Adrenal gland (tissue), 12 donors: ENCODE measurements around the gene PDE6B. TPM values are rescaled to one million over a fixed set of nuclear protein-coding genes. Genes with fewer than 3 reads are reported as not detected.

ENCODE experiments used
- DNase-seq, 7 donors: peaks; one replicate each; pipeline ENCODE4 v3.0.0-alpha.2; 2019 to 2020
- H3K27ac ChIP-seq, 5 donors: fragments of 200-600 bp; sonication (generic) in 4 of 5; 1 replicate in 3 of 5; 2 replicates in 2 of 5; pipeline versions ENCODE4 v1.5.1 to v1.8.0; 2016 to 2020; ENCODE audit warnings: mild to moderate bottlenecking in 1 of 5
- H3K27me3 ChIP-seq: fragments of 200-600 bp; 2 replicates; pipeline ENCODE4 v1.8.0; 2021
- H3K36me3 ChIP-seq, 2 donors: fragments of 200-600 bp; replicated peaks in 1 of 2; 1 replicate in 1 of 2; 2 replicates in 1 of 2; pipeline versions ENCODE4 v1.5.1 to v1.8.0; 2018 to 2022
- H3K4me1 ChIP-seq, 2 donors: fragments of 200-600 bp; replicated peaks in 1 of 2; 1 replicate in 1 of 2; 2 replicates in 1 of 2; pipeline versions ENCODE4 v1.5.1 to v1.8.0; 2018 to 2021
- H3K4me3 ChIP-seq, 4 donors: fragments of 200-600 bp; sonication (generic) in 3 of 4; one replicate each; pipeline ENCODE4 v1.5.1; 2016 to 2018
- H3K9me3 ChIP-seq, 3 donors: fragments of 200-600 bp; sonication (generic) in 1 of 3; replicated peaks in 1 of 3; 1 replicate in 2 of 3; 2 replicates in 1 of 3; pipeline versions ENCODE4 v1.5.1 to v1.8.0; 2016 to 2021
- POLR2A ChIP-seq, 2 donors: fragments of 450-650 bp; IDR thresholded peaks; one replicate each; pipeline ENCODE4 v1.6.1; 2017; ENCODE audit warnings: antibody characterized with exemption in 2 of 2, mild to moderate bottlenecking in 2 of 2, moderate library complexity in 1 of 2
- WGBS, 4 donors: extraction: QIAGEN DNeasy Blood & Tissue Kit in 2 of 4; methylation state at CpG; one replicate each; pipeline versions ENCODE4 v1.1.5 to v1.1.7; 2013 to 2017; 5-methylcytosine and 5-hydroxymethylcytosine counted together
- intact Hi-C, 2 donors: fragments of 100-400 bp; cut with DNase I; formaldehyde crosslinking; loops; one replicate each; pipeline versions ENCODE4 v1.14.1 to v1.15.0; 2022 to 2023
- polyA plus RNA-seq, 3 donors: library from polyadenylated mRNA; stranded (reverse); fragments of 200-250 nt in 2 of 3; fragments of 350-450 nt in 1 of 3; fragmentation: Illumina TruSeq in 1 of 3; extraction: RNeasy Lipid Tissue Mini Kit (QIAGEN cat#74804) in 1 of 3; gene quantifications; one replicate each; pipeline ENCODE4 v1.2.3, GENCODE V29; 2013 to 2014
- total RNA-seq, 9 donors: library from RNA; depleted of rRNA in 4 of 9; stranded (reverse); fragments of >200 nt in 4 of 9; fragments of 120-200 nt in 1 of 9; fragmentation: NEBNext Ultra II Directional in 1 of 9; extraction: Animal tissue kit (Norgen Biotek cat#: 25700) in 1 of 9; gene quantifications; one replicate each; pipeline versions ENCODE4 v1.1.0 to v1.2.4, GENCODE V29; 2013 to 2023
- TF ChIP-seq, protein P1 (sequence below), 6 experiments: fragments of 450-650 bp in 4 of 6; fragments of 200-600 bp in 2 of 6; sonication (generic) in 1 of 6; IDR thresholded peaks; 1 replicate in 5 of 6; 2 replicates in 1 of 6; pipeline versions ENCODE4 v1.5.1 to v1.8.0; 2016 to 2021; ENCODE audit warnings: antibody characterized with exemption in 6 of 6, mild to moderate bottlenecking in 2 of 6, moderate library complexity in 1 of 6
- donor health status: healthy with polysubstance abuse.
- donor health status: Bipolar disorder and iron deficiency.
- donor health status: DM: yes; HTN: yes; CAD: no.
- donor health status: DM: no; HTN: no; CAD: no.
- donor health status: DM: no; HTN: no; CAD: no.
- donor health status: DM: yes; HTN: yes; CAD: no.

The PDE6B gene
- total and polyA plus RNA-seq, 12 donors = 0.68 to 26.6 (median 1.9) TPM; not detected in 2

DNA sequence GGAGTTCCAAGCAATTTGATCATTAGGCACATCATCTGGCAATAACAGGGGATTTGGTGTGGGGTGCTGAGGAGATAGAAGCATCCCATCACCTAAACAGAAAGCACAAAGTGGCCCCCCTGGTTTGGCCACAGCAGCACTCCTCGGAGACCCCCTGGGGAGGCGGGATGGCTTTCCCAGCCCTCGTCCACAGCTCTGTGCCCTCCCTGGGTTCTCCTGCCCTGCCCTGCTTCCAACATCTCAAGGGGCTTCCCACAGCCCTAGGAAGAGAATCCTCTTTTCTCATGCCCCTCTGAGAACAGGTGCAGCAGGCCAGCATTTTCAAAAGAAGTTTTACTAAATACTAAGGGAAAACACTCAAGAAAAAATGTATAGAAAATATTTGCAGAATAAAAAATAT lies 35.9 kb downstream of the PDE6B start:
- intact Hi-C loops = no loop called here
- 71 to 91% (median 84%) methylated on average over 3 of the region's 3 CpGs for WGBS, 4 donors
- TF ChIP-seq POLR2A (IDR thresholded peaks at IDR 0.05) = no peak
- TF ChIP-seq, protein P1, sequence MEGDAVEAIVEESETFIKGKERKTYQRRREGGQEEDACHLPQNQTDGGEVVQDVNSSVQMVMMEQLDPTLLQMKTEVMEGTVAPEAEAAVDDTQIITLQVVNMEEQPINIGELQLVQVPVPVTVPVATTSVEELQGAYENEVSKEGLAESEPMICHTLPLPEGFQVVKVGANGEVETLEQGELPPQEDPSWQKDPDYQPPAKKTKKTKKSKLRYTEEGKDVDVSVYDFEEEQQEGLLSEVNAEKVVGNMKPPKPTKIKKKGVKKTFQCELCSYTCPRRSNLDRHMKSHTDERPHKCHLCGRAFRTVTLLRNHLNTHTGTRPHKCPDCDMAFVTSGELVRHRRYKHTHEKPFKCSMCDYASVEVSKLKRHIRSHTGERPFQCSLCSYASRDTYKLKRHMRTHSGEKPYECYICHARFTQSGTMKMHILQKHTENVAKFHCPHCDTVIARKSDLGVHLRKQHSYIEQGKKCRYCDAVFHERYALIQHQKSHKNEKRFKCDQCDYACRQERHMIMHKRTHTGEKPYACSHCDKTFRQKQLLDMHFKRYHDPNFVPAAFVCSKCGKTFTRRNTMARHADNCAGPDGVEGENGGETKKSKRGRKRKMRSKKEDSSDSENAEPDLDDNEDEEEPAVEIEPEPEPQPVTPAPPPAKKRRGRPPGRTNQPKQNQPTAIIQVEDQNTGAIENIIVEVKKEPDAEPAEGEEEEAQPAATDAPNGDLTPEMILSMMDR (IDR thresholded peaks at IDR 0.05) = no peak
- Histone ChIP-seq H3K27ac (no peak overlapping the region), H3K9me3 (no peaks in the 10 kb centered on the region), H3K4me1 (no peaks in the 10 kb centered on the region), H3K36me3 (no peaks in the 10 kb centered on the region), H3K4me3 (no peak overlapping the region), H3K27me3 (peaks cover 6% of the 10 kb centered on the region)
- no peak for DNase-seq

DNA sequence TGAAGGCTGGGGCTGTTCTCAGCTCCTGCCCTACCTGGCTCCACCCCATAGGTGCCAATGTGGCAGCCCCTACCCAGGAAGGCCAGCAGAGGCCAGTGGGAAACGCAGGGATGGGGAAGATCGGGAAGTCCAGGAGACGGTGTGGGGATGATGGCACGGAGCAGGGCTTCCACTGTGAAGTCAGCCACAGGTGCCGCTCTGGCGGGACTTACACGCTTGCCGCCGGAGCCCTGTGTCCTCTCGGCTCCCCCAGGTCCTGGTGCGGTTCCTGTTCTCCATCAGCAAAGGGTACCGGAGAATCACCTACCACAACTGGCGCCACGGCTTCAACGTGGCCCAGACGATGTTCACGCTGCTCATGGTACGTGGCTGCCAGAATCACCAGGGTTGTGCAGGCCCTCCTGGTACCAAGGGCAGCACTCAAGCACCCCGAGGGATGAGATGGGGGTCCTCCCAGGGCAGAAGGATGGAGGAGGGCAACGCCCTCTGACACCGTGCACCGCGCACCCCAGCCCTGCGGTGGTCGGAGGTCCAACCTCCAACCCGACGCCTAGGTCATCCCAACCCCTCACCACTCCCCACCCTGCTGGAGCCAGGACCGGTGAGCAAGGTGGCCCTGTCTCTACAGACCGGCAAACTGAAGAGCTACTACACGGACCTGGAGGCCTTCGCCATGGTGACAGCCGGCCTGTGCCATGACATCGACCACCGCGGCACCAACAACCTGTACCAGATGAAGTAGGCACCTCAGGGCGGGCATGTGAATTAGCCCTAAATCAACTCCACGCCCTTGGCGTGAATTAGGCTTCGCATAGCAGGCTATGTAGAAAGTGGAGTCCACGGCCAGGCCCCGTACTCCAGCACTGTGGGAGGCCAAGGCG lies 36.7 kb downstream of the PDE6B start:
- intact Hi-C loops = no loop called here
- Histone ChIP-seq H3K36me3 (no peaks in the 10 kb centered on the region), H3K4me1 (no peaks in the 10 kb centered on the region), H3K27ac (no peak overlapping the region), H3K4me3 (no peak overlapping the region), H3K27me3 (peaks cover 6% of the 10 kb centered on the region), H3K9me3 (no peaks in the 10 kb centered on the region)
- WGBS, 4 donors = 87 to 95% (median 93%) methylated on average over 28 to 42 of the region's 42 CpGs
- peak in 1 of 7 donors; percentile 11 for DNase-seq
- TF ChIP-seq, protein P1 (IDR thresholded peaks at IDR 0.05) = no peak
- TF ChIP-seq POLR2A (IDR thresholded peaks at IDR 0.05) = no peak

DNA sequence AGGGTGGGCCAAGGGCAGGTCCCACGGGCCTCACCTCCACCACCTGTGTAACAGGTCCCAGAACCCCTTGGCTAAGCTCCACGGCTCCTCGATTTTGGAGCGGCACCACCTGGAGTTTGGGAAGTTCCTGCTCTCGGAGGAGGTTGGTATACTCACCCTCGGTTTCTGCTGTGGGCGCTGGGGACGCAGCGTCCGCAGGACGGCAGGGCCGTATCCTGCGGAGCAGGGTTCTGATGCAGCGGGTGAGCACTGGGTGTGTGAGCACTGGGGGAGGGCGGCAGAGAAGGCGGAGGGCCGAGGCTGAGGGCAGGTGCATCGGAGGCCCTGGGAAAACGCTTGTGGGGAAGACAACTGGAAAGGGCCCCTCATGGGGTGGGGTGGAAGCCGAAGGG lies 37.7 kb downstream of the PDE6B start:
- WGBS, 4 donors = 44 to 76% (median 47%) methylated on average over 3 to 20 of the region's 20 CpGs
- DNase-seq = peak in 1 of 7 donors; percentile 12

More for the DNA sequence above, 37.7 kb downstream of the PDE6B start:
- no peaks in the 10 kb centered on the region for H3K4me1 ChIP-seq
- no peaks in the 10 kb centered on the region for H3K36me3 ChIP-seq
- peaks cover 6% of the 10 kb centered on the region for H3K27me3 ChIP-seq
- TF ChIP-seq, protein P1 (IDR thresholded peaks at IDR 0.05) = no peak
- no peak for TF ChIP-seq POLR2A (IDR thresholded peaks at IDR 0.05)
- H3K4me3 ChIP-seq = peak overlapping the region in 1 of 4 donors; percentile 55
- H3K27ac ChIP-seq = no peak overlapping the region
- intact Hi-C loops = no loop called here
- H3K9me3 ChIP-seq = no peaks in the 10 kb centered on the region
